ENCODE data around the gene KRTAP2-1. TPM values are rescaled to one million over a fixed set of nuclear protein-coding genes. Genes with fewer than 3 reads are reported as not detected.
"Not testable (repeated sequence)": the region's sequence is repeated elsewhere in the genome, so short reads cannot be mapped to it uniquely, and the experiment has no call there.

Gene KRTAP2-1
- total RNA-seq, 1 donor from 2014 or later, result not detected

DNA sequence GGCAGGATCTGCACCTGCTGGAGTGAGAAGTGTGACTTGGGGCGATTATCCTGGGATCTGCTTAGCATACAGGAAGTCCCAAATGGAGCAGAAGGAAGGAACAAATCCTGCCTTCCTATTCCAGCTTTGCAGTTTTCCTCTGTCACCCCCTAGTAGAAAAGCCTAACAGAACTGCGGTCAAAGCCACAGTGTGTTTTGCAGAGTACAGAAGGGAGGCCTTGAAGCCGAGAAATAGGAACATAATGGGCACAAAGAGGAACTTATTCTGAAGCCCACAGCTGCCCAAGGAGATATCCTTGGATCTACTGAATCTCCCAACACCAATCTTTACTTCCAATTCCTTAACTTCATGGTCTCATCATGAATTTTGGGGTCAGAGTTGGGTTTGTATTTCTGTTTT is 28.6 kb downstream of the KRTAP2-1 start:
- no peak for DNase-seq (ENCODE audit: low spot score)
- no peak for ATAC-seq
- intact Hi-C loops (cut with DNase I), result no loop called here

DNA sequence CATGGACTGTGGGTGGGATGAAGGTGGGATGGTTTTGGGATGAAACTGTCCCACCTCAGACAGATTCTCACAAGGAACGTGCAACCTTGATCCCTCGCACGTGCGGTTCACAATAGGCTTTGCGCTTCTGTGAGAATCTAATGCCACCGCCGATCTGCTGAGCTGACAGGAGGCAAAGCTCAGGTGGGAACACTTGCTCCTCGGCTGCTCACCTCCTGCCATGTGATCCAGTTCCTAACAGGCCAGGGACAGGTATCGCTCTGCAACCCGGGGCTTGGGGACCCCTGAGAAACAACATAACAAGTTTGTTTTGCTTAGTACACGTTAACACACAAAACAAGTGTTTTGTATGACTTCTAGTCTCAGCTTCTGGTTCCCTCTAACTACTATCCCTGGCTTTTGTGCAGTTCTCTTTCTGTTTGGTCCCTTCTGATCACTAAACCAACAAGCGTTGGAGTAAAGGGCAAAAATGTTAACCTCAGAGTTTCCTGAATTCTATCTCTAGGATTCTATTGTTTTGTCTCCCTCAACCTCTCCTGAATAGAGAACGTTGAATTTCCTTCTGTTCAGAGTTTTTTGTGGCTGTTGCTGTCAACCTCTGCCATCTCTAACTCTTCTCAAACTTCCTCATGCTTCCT is 30.4 kb downstream of the KRTAP2-1 start:
- DNase-seq (ENCODE audit: low spot score) (no peak), ATAC-seq (no peak)
- intact Hi-C loops (cut with DNase I), result no loop called here

DNA sequence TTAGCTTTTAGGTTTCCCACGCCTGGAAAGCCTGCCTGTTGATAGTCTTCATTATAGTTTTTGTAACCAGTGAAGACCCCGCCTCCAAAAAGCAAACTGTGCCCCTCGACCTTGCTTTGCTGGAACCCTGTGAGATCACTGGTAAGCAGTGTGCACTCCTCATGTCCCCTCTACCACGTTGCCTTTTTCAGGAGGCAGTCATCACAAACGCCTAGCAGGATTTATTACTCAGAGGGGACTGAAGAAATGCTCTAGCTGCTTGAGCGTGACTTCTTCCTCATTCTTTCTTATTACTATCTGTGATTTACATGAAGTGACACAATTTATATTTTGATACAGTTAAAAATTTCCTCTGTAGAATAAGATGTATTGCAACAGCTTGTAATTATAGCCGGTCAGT is 31.7 kb downstream of the KRTAP2-1 start:
- intact Hi-C loops (cut with DNase I), result no loop called here
- no peak for DNase-seq (ENCODE audit: low spot score)
- no peak for ATAC-seq

DNA sequence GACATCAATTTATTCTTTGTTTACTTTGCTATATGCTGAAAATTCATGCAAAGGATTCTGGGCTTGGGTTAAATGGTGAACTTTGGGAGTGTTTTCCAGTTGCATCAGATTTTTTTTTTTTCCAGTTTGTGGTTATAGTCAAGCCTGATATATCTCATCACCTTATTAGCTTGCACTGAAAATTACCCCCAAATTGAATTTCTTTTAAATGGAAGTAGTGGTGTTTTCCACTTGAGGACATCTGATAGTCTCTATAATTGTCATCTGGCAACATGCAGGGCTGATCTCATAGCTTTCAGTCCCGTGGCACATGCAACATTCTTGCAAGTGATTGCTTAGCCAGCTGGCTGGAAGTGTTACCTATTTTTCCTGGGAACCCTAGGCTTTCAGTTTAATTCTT is 33.5 kb downstream of the KRTAP2-1 start:
- DNase-seq (ENCODE audit: low spot score) (no peak), ATAC-seq (no peak)
- intact Hi-C loops (cut with DNase I), result no loop called here

DNA sequence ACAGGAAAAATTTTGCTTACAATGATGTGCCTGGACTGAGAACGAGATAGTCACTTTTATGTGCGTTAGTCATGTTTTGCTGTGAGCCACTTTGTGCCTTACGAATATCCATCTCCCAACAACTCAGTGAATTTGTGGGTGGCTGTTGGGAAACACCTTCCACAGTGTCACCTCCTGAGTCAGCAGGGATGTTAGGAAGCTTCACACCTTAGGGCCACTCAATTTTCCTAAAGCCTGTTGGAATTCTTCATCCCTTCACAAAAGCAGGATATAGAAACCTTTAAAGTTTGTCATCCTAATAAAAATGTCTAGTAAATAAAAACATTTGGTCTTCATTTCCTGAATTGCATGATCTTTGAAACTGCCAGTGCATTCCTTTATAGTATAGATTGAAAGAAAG is 33.9 kb downstream of the KRTAP2-1 start:
- ATAC-seq (no peak), DNase-seq (ENCODE audit: low spot score) (no peak)
- intact Hi-C loops (cut with DNase I), result no loop called here

DNA sequence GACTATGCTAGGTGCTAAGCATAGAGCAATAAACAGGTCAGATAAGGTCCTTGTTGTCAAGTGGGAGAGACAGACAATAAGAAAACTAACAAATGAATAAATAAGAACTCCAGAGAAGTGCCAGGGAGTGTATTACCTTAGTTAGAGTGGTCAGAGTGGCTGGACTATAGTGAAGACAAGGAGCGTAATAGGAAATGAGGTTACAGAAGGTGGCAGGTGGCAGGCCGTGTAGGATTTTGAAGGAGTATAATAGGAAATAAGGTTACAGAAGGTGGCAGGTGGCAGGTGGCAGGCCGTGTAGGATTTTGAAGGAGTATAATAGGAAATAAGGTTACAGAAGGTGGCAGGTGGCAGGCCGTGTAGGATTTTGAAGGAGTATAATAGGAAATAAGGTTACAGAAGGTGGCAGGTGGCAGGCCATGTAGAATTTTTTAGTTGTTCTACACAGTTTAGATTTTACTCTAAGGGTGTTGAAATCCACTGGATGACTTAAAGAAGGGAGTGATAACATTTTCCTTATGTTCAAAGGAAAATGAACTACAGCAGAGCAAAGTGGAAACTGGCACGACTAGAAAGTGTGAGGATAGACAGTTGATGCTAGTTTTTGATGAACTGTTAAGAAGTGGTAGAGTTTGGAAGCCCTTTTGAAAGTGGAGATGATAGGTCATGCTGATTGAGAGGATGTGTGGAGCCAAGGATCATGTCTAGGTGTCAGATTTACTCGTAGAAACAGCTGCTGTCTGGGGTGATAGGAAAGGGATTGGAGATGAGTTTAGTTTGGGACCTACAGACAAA is 34.6 kb downstream of the KRTAP2-1 start:
- intact Hi-C loops (cut with DNase I), result no loop called here
- DNase-seq (ENCODE audit: low spot score) (no peak), ATAC-seq (no peak)

DNA sequence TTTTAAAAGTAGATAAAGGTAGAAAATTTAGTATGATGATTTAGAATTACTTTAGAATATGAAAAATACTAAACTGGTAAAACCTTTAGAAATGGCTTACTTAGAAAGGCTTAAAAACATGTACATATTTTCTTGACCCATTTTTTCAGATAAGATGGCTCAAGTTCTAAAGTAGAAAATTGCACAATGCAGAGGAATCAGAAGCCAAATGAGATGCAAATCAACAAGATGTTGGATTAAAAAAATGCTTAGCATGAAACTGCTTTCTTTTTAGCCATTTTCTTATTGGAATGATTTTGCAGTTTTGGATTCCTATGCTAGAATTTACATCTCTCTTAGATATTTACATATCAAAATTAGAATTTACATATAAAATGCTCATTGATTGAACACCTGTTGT is 36.7 kb downstream of the KRTAP2-1 start:
- ATAC-seq, result no peak
- no peak for DNase-seq (ENCODE audit: low spot score)

DNA sequence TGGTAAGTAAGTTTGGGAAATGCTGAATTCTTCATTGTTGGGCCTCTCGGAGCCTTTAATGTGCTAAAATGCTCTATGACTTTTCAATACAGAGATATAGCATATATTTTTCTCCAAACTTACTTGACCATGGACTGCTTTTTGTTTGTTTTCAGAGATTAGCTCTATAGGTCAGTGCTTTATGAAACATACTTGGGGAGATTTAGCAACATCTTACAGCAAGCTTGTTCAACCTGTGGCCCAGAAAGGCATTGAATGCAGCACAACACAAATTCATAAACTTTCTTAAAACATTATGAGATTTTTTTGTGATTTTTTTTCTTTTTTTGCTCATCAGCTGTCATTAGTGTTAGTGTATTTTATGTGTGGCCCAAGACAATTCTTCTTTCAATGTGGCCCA is 37.2 kb downstream of the KRTAP2-1 start:
- no peak for DNase-seq (ENCODE audit: low spot score)
- intact Hi-C loops (cut with DNase I), result no loop called here
- no peak for ATAC-seq

More for the DNA sequence above, 36.7 kb downstream of the KRTAP2-1 start:
- intact Hi-C loops (cut with DNase I), result no loop called here

DNA sequence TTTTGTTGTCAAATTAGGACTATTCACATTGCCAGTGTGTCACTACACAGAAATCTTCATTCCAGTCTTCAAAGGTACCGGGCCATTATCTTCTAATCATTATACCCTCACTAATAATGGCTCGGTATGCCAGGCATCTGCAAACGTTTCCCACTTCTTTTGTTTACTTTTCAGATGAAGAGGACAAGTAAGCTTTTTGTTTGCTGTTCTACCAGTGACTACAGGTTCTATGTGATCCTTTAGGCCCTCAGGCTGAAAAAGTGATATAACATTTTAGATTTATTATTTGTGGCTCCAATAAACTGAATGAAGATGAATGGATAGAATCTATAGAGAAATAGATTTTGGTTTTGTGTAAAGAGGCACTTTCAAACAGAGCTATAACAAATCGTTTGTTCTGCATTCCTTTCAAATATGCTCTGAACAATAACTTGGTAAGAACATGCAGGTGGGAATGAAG is 37.8 kb downstream of the KRTAP2-1 start:
- intact Hi-C loops (cut with DNase I), result no loop called here
- DNase-seq (ENCODE audit: low spot score) (no peak), ATAC-seq (no peak)

DNA sequence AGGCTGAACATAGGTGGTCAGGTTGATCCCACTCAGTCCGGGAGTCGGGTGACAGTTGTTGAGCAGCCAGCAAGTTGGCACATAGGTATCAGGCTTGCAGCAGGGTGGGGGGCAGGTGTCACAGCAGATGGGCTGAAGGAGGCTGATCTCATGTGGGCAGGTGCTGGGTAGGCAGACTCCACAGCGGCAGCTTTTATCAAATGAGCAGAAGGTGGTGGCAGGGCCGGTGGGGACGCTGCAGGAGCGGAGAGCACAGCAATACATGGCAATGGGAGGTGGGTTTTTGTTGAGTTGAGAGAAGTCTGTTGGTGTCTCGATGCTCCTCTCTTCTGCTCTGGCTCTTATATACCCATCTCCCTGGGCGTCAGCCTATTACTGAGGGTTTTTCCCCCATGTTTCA is 38.3 kb downstream of the KRTAP2-1 start, which contains the start of gene KRTAP3-1:
Gene KRTAP3-1 (minus strand): TSS at position 318 of the 400 bp plus-strand sequence. CDS start 54 bp downstream, at position 264.
- intact Hi-C loops (cut with DNase I), result no loop called here
- no peak for DNase-seq (ENCODE audit: low spot score)

DNA sequence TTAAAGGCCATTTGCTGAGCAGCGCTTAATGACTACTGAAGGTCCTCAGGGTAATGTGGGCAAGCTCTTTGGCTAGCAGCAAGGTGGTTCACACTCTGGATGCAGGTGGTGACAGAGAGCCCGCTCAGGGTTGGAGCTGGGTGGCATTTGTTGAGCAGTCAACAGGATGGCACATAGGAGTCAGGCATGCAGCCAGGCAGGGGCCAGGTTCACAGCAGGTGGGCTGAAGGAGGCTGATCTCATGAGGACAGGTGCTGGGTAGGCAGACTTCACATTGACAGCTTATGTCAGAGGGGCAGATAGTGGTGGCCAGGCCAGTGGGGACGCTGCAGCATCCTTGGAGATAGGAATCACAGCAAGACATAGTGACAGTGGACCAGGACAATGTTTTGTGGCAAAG is 42.7 kb downstream of the KRTAP2-1 start:
- no peak for DNase-seq (ENCODE audit: low spot score)
- ATAC-seq, result no peak
- intact Hi-C loops (cut with DNase I), result no loop called here

More for the DNA sequence above, 38.3 kb downstream of the KRTAP2-1 start, which contains the start of gene KRTAP3-1:
- no peak for ATAC-seq

DNA sequence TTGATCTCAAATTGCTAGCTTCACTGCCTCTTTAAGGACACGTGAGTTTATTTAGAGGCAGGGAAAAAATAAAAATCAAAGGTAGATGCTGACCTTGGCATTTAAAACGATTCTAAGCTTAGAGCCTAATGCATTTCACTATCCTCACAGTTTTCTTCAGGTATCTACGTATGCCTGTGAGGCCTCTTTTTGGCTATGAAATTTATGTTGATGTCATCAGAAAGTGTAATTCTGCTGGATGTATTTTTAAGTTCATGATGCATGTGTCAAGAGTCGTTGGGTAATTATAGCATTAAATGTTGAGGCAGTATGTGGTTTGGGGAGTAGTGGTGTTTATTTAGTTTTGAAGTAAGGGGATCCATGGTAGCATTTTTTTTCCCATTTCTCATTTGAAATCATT is 43.2 kb downstream of the KRTAP2-1 start:
- intact Hi-C loops (cut with DNase I), result no loop called here
- DNase-seq (ENCODE audit: low spot score), result no peak
- no peak for ATAC-seq

DNA sequence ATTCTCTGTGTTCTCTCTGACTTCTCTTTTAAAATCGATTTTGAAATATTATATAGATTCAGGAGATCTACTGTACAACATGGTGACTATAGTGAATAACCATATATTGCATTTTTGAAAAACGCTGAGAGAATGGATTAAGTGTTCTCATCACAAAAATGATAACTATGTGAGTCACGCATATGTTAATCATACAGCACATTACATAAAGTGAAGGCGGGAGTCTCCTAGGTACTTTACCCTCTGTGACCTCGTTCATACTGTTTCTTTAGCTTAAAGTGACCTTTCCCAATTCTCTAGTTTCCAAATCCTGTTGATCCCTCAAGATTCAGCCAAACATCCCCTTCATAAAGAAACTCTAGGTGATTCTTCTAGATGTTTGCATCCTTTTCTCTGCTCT is 44.3 kb downstream of the KRTAP2-1 start:
- intact Hi-C loops (cut with DNase I), result no loop called here
- no peak for DNase-seq (ENCODE audit: low spot score)
- ATAC-seq, result no peak

DNA sequence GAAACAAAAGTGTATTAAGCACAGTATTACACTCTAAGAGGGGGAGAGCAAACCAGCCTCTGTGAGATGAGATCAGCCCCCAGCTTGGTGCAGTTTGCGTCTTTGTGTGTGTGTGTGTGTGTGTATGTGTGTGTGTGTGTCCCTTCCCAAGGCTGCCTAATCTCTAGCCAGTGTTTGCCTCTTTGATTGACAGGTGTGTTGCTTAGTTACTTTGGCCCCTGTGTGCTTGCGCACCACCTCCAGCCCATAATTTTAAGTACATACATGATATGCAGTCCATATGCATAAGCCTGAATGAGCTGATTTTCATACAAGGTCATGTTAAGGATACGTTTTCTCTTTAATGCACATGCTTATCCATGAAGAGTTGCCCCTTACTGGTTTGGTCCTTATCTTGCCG is 45.3 kb downstream of the KRTAP2-1 start:
- ATAC-seq, result no peak
- intact Hi-C loops (cut with DNase I), result no loop called here
- no peak for DNase-seq (ENCODE audit: low spot score)

DNA sequence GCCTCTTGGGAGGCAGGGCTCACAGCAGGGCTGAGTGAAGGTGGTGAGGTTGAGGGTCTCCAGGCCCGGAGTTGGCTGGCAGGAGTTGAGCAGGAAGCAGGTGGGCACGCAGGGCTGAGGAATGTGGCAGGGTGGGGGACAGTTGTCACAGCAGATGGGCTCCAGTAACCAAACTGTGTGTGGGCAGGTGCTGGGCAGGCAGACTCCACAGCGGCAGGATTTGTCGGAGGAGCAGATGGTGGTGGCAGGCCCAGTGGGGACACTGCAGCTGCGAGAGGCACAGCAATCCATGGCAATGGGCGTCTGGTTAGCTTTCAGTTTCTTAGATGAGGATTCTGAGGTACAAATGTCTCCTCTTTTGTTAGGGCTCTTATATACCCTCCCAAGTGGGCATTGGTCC is 47.6 kb downstream of the KRTAP2-1 start, which contains the start of gene KRTAP3-2:
Gene KRTAP3-2 (minus strand): TSS at position 344 of the 400 bp plus-strand sequence. CDS start 53 bp downstream, at position 291.
- ATAC-seq; DNase-seq (ENCODE audit: low spot score); intact Hi-C loops (cut with DNase I): not testable (repeated sequence)

DNA sequence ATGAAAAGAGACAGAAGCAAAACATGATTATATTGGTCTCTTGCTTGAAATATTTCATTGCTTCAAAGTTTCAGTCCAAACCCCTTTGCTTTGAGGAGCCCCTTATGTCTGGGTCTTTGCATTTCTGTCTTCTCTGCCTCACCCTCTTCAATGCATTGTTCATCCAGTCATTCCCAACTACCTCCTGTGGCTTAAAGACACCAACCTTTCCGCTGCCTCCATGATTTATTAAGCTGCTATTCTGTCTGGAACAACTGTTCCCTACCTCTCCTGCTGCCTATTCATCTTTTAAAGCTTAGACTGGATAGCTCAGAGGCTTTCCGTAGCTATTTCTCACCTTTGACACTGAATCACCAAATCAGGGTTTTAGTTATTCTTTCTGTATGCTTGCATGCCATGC is 49.8 kb downstream of the KRTAP2-1 start:
- ATAC-seq, result no peak
- intact Hi-C loops (cut with DNase I), result no loop called here
- DNase-seq (ENCODE audit: low spot score), result no peak

DNA sequence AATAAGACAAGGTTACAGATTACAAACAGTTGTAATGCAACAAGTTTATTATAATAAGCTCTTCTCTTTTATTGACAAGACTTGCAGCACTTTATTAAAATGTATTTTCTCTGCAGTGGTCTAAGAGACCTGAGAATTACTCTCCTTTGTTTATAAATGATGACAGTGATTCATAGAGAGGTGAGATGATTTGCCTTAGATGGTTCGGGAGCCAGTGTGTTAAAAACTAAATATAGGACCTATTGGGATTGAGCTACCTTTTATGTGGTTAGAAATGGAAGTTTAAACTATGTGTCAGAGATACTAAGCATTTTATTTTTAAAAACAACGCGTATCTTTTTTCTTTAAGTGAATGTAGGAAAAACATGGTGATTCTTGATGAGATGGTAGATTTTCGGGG is 50.3 kb downstream of the KRTAP2-1 start:
- DNase-seq (ENCODE audit: low spot score) (no peak), ATAC-seq (no peak)
- intact Hi-C loops (cut with DNase I), result no loop called here

Measured in sciatic nerve (tissue), 2 donors.